ENCODE data around the gene SGTA. TPM values are rescaled to one million over a fixed set of nuclear protein-coding genes. Genes with fewer than 3 reads are reported as not detected.

Gene SGTA
- total and polyA plus RNA-seq, 9 of the 15 experiments (the other 6 are each of a cell fraction or from before 2014, with no cell fraction given): 1.4 to 110 (median 49.9) TPM

DNA sequence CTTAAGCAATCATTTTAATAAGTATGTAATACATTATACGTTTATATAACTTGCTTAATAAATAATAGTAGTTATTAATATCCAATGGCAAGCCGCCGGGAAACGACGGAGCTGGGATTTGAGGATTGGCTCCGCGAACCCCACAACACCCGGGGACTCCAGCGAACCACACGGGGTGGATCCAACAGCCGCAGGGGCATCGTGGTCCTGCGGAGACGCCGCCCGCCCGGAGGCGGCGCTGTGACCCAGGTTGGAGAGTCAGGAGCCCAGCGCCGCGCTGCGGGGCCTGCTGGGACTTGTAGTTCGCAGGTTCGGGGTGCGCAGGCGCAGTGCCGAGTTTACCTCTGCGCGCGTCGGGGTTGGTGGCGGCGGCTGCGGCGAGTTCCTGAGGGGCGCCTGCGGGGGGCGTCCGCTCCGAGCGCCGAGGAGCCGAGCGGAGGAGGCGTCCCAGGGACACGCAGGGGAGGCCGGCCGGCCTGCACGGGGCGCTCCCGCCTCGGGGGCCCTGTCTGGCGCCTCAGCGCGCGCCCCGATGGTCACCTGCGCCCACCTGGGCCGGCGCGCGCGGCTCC lies 36.6 kb upstream of the SGTA start, which contains the start of gene ZNF554 (continued):
- TF ChIP-seq USF1 (CRISPR knock-in tag; IDR thresholded peaks at IDR 0.05) (peak; percentile 60; the same call in 1 of the 2 replicates), KHSRP (IDR thresholded peaks at IDR 0.05) (no peak), LARP7 (IDR thresholded peaks at IDR 0.05) (no peak), ETV1 (tag; conservative IDR thresholded peaks at IDR 0.05; ENCODE audit: low read depth) (no peak), TRIM24 (IDR thresholded peaks at IDR 0.05) (peak in 1 of 2 experiments; percentile 36; a peak in 1 of 4 replicates), NR0B1 (IDR thresholded peaks at IDR 0.05; ENCODE audit: partially characterized antibody) (no peak), TAF9B (IDR thresholded peaks at IDR 0.05; ENCODE audit: partially characterized antibody) (no peak), SIN3B (IDR thresholded peaks at IDR 0.05; ENCODE audit: low read depth) (peak; percentile 75), ZNF431 (CRISPR knock-in tag; IDR thresholded peaks at IDR 0.05) (peak; percentile 66; the same call in 1 of the 2 replicates), ZNF232 (CRISPR knock-in tag; IDR thresholded peaks at IDR 0.05) (no peak), ZC3H11A (IDR thresholded peaks at IDR 0.05; ENCODE audit: low read depth, low read length) (no peak; the same call in 1 of the 2 replicates), ZNF518B (CRISPR knock-in tag; IDR thresholded peaks at IDR 0.05) (no peak), MCM5 (IDR thresholded peaks at IDR 0.05; ENCODE audit: low read depth) (no peak), CBX3 (IDR thresholded peaks at IDR 0.05; ENCODE audit: borderline replicate concordance in 1 of 2, low read length in 2 of 2) (peak in 1 of 2 experiments; percentile 92; a peak in 1 of 3 replicates), GABPA (tag; conservative IDR thresholded peaks at IDR 0.05; ENCODE audit: low read depth) (peak; percentile 57), ZNF24 (IDR thresholded peaks at IDR 0.05) (0 out of 2 replicates have a peak, but pooled peaks have one; percentile 8), NUFIP1 (IDR thresholded peaks at IDR 0.05; ENCODE audit: partially characterized antibody) (no peak), CBX1 (IDR thresholded peaks at IDR 0.05; ENCODE audit: low read depth) (peak; percentile 84), SMARCA4 (IDR thresholded peaks at IDR 0.05) (no peak)
- TF ChIP-seq, protein P1, sequence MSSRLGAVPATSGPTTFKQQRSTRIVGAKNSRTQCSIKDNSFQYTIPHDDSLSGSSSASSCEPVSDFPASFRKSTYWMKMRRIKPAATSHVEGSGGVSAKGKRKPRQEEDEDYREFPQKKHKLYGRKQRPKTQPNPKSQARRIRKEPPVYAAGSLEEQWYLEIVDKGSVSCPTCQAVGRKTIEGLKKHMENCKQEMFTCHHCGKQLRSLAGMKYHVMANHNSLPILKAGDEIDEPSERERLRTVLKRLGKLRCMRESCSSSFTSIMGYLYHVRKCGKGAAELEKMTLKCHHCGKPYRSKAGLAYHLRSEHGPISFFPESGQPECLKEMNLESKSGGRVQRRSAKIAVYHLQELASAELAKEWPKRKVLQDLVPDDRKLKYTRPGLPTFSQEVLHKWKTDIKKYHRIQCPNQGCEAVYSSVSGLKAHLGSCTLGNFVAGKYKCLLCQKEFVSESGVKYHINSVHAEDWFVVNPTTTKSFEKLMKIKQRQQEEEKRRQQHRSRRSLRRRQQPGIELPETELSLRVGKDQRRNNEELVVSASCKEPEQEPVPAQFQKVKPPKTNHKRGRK (tag; IDR thresholded peaks at IDR 0.05): no peak

Data from K562 (cell line).